Stimulated activated CD8-positive, alpha-beta memory T cell treated with anti-CD3 and anti-CD28 coated beads, Interleukin-2, amount 100 ng/mL, for 48 hours (primary cell): ENCODE data around the gene ARL5C.
"Not testable (repeated sequence)": the region's sequence is repeated elsewhere in the genome, so short reads cannot be mapped to it uniquely, and the experiment has no call there.

Source experiments
- DNase-seq, 2 donors: peaks; one replicate each; pipeline ENCODE4 v3.0.0-alpha.2; 2020; ENCODE audit warnings: low read depth in 2 of 2

ARL5C gene

DNA sequence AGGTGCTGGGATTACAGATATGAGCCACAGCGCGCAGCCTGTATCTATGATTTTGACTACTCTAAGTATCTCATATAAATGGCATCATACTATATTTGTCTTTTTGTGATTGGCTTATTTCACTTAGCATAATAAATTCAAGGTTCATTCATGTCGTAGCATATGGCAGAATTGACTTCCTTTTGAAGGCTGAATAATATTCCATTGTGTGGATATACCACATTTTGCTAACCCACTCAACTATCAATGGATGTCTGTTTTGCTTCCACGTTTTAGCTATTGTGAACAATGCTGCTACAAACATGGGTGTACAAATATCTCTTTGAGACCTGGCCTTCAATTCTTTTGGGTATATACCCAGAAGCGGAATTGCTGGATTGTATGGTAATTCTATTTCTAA is 24.7 kb downstream of the ARL5C start:
- no peak for DNase-seq

DNA sequence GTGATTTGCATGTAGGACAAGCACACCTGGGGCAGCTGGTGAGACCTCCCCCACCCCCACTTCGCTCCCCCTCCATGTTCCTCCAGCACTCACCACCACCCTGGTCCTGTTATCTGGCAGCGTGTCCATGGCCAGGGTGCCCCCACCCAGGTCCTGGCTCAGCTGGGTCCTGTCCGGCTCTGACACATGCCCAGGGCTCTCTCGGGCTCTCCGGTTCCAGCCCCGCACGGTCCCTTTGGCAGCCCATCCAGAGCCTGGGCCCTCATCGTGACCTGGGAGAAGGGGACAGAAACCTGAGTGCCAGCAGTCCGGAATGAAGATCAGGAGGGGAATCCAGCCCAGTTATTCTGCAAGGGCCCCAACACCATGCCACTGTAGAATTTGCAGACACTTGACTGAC is 26.4 kb downstream of the ARL5C start:
- DNase-seq, result no peak

DNA sequence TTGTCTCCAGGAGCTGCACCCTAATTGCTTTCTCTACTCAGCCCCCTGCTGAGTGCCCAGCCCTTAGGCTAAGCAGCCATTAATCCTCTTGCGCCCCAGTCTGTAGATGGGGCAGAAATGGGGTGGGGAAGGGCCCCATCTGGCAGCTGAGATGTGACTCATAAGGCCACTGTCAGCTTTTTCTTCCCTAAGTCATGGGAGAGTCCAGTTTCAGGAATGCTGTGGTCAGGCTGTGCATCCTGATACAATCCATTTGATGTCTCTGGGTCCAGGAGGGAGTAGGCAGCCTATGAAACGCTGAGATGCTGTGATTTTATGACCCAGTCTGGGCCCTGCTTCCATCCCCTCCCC is 26.8 kb downstream of the ARL5C start:
- DNase-seq, result no peak

DNA sequence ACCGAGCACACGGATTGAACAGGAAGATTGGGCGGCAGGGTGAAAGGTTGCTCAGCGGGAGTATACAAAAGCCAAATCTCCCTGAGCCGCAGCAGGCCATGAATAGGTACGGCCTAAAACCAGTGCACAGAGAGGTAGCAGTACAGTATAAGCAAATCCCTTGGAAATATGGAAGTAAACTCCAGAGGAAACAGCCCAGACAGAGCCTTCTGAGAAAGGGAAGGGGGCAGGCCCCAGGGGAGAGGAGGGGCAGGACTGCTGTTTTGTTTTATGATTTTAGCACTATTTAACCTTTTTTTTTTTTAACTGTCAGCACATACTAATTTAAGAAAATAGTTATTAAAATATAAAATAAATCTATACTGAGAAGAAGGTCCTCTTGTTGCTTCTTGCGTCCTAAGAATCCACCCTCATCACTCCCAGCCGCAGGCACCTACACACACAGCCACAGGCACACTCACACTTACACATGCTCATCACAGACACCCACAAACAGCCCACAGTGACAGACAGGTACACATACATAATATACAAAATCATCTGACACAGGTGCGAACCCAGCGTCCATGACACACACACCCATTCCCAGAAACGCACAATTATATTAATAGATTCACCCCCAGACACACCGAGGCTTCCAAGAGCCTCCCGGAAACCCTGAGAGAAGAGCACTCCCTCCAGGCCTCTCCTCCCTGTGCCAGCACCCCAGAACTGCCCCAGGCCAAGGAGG is 27.4 kb downstream of the ARL5C start:
- no peak for DNase-seq

DNA sequence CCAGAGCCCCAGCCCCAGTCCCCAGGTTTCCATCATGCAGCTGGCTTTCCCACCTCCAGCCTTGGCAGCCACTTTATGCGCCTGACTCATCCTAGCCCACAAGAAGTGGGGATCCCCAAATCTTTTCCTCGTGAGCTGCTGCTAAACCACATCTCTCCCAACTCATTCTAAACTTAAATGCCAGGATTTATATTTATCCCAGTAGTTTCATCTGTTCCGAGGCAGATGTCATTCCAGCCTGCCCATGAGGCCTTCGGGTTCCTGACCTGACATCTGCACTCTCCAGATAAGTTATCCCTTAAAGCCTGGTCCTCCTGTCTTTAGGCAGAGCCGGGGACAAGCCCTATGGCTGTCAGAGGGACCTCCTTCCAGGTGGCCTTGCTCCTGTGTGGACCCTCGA is 31.1 kb downstream of the ARL5C start:
- DNase-seq, result no peak

DNA sequence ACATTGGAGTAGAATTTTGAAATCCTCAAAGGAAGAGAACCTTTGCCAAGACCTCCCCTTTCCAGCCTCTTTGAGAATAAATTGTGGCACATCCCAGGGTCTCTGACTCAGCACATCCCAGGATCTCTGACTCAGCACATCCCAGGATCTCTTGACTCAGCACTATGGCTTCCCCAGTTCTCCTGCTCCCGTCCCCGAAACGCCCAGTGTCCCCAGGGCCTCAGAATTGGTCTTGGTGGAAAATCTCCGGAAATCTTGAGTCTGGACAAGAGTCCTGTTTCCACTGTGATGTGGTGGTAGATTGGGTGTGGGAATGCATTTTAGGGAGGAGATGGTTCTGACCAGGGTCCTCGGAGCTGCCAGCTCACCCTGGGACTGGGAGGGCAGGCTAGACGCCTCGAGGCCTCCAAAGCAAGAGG is 33.8 kb downstream of the ARL5C start:
- DNase-seq, result no peak

DNA sequence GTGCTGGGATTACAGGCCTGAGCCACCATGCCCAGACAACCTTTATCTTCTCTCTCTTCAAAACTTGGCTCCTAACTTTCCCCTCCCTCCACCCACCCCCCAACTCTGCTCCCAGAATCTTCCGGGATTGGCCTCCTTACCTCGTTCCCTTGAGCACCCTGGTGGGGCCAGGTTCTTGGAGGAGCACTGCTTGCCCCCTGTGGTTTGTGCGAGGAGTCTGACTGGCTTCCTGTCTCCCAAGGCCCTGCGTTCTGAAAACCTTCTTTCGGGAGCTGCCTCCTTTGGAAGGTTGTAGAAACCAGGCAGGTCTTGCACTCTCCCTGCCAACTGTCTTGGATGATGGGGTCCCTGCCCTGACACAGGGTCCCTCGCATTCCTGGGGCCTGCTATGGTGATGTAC is 34.3 kb downstream of the ARL5C start:
- no peak for DNase-seq

DNA sequence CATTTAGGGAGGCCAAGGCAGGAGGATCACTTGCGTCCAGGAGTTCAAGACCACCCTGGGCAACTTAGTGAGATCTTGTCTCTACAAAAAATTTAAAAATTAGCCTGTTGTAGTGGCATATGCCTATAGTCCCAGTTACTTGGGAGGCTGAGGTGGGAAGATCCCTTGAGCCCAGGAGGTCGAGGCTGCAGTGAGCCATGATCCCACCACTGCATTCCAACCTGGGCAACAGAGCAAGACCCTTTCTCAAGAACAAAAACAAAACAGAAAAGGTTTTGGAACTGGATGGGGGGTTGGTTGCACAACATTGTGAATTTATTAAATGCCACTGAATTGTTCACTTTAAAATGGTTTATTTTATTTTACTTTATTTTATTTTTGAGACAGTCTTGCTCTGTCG is 35.8 kb downstream of the ARL5C start:
- DNase-seq, result no peak

DNA sequence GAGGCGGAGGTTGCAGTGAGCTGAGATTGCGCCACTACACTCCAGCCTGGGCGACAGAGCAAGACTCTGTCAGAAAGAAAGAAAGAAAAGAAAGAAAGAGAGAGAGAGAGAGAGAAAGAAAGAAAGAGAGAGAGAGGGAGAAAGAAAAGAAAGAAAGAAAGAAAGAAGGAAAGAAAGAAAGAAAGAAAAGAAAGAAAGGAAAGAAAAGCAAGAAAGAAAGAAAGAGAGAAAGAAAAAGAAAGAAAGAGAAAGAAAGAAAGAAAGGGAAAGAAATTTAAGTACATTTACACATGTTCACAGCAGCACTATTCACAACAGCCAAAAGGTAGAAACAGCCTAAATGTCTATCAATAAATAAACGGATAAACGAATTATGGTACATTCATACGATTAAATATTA is 36.4 kb downstream of the ARL5C start:
- DNase-seq, result not testable (repeated sequence)

DNA sequence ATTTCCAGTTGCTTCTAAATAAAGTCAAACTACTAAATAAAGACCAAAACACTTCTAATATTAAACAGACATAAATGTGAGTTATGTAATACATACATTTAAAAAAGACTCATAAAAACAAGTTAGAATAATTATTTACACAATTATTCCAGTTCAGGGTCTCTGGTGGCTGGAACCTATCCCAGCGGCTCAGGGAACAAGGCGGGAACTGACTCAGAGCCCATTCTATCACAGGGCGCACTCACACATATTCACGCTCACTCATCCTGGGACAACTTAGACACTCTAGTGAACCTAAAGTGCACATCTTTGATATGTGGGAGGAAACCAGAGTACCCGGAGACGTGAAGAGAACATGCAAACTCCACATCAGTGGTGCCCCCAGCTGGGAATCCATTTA is 39.5 kb downstream of the ARL5C start:
- DNase-seq, result no peak

DNA sequence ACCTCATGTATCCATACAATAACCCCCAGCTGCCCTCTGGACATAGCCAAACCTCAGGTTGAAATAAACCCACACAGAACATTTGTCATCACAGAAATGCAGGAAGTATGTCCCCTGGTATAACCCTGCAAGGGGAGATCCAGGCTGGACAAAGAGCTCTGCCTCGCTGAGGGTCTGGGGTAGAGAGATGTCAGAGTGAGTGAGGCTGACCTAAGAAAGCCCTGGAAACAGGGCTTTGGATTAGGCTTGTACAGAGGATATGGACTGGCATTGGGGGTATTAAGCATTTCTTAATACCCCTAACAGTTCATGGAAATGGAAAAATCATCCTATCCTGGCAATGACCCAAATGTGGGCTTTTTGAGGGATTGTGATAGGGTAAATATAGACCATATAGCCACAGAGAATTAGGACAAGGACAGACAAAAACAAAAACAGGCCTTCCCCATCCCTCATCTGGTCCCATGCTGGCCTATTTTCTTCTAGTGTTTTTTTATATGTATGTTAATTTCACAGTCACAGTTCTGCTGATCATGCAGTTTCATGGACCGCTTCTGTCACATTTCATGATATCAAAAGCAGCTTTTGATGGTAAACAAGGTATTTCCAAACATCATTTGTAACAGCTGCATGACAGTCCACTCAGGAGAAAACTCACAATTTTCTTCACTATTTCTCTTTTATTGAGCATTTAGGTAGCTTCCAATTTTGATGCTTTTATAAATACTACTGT is 40.7 kb downstream of the ARL5C start:
- DNase-seq, result no peak

DNA sequence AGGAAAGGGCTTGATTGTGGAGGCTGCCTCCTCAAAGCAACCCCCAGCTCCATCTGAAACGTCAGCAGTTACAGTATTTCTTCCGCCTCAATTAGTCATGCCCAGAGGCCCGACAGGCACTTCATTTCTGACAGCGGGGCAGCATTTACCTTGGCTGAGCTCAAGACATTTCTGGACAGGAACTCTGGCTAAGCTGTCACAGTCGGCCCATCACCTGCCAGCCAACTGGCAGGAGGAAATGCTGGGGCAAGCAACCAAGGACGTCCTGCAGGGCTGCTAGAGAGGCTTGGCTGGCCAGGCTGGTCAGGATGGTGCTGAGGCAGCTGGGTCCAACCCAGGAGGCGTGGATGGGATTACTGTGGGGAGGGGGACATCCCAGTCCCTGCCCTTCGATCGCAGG is 42.3 kb downstream of the ARL5C start:
- DNase-seq, result no peak

DNA sequence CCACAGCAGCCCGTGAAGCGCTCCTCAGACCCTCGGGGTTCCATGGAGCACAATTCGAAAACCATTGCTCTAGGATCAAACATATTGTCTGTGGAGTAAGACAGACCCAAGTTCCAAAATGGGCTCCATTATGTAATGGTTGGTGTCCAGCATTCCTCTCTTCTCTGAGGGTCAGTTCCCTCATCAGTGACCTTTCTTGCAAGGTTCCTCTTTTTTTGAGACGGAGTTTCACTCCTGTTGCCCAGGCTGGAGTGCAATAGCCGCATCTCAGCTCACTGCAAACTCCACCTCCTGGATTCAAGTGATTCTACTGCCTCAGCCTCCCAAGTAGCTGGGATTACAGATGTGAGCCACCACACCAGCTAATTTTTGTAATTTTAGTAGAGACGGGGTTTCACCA is 43.0 kb downstream of the ARL5C start:
- DNase-seq, result no peak

DNA sequence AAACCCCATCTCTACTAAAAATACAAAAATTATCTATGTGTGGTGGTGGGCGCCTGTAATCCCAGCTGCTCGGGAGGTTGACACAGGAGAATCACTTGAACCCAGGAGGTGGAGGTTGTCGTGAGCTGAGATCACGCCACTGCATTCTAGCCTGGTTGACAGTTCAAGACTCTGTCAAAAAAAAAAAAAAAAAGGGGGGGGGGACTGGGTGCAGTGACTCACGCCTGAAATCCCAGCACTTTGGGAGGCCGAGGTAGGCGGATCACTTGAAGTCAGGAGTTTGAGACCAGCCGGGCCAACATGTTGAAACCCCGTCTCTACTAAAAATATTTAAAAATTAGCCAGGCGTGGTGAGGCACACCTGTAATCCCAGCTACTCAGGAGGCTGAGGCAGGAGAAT is 44.0 kb downstream of the ARL5C start:
- DNase-seq, result not testable (repeated sequence)

DNA sequence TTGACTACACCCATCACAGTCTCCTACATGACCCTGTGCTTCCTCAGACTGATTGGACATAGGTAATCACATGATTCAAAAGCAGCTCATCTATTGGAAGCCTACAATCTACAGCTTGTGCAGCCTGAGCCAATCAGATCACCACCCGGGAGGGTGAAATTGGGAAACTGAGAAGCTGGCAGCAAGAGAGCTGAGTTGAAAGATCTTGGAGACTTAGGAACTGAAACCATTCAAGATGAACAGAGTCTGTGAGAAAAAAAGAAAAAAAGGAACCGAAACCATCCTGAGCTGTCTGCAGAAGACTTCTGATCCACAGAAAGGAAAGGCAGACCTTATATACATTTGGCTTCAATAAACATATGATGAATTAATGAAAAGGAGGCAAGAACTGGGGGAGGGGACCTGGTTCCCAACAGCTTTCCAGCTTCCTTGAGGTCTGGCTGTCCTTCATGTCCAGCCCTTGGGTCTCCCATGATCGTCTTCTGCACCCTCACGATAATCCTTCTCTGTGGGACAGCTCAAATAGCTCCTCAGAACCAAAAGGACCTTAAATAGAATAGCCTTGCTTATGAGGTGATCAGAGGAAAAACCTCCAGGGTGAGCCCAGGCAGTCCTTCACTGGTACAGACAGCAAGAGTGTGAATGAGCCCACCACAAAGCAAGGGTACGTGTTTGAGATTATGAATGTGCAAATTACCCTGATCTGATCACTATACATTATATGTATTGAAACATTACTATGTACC is 47.1 kb downstream of the ARL5C start:
- DNase-seq, result no peak

DNA sequence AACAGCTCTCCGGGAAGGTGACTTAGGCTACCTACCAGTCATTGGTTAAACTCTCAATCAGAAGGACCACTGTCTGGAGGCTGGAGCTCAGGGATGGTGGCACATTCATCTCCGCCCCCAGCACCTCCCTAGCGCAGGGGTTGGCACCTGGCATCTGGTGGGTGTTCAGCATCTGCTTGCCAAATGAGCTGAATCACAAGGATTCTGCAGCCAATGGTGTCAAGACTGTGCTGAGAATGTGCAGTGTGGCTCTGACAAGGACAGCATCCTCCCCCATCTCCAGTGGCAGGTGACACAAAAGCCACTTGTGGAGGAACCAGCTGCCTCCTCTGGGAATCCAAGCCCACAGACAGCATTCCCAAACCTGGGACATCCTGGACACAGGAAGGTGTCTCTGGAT is 49.7 kb downstream of the ARL5C start:
- no peak for DNase-seq

DNA sequence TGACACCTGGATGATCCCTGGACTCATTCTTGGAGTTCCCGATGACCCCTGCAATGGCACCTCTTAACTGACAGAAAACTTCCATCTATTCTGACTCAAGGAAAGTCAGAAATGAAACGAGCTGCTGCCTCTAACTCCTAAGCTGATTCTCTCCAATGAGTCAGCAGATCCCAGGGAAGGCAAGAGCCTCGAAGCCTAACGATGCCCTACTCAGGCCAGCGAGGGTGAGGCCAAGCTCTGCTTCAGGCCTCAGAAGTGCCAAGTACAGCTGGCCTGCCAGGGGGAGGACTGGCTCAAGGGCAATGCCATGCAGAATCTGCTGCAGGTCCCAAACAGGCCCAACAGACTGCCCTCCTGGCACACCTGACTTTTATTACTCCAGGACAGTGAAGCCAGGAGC is 50.8 kb downstream of the ARL5C start:
- DNase-seq, result no peak

DNA sequence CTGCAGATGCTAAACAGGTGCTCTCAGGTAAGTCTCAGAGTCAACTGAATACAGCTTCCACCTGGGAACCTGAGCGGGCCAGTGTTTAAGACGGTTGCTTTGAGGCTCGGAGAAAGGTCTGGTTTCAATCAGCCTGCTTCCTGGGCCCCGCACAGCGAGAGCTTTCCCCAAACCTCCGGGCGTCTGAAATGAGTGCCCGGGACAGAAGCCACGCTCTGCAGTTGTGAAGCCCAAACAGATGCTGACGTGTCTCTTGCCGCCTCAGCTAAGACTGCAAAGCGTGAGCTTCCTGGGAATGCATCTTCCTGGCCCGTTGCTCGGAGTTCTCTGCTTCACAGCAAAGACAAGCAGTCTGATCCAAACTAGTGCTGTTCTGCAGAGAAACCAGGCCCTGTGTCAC is 51.2 kb downstream of the ARL5C start:
- no peak for DNase-seq

DNA sequence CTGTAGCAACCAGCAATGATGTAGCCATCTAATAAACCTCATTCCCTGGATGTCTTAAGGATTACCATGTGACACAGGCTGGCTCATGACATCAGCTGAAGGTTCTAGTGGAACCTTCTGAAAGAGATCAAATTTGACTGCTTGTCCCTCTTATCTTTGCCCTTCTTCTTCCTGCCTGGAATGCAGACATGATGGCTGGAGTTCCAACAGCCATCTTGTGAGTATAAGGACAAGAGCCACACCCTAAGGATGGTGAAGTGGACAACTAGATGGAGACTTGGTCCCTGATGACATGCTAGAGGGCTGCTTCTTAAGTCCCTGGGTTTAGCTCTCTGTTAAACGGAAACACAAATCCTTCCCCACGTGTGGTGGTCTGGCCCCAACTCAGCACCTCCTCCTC is 52.1 kb downstream of the ARL5C start:
- DNase-seq, result no peak

DNA sequence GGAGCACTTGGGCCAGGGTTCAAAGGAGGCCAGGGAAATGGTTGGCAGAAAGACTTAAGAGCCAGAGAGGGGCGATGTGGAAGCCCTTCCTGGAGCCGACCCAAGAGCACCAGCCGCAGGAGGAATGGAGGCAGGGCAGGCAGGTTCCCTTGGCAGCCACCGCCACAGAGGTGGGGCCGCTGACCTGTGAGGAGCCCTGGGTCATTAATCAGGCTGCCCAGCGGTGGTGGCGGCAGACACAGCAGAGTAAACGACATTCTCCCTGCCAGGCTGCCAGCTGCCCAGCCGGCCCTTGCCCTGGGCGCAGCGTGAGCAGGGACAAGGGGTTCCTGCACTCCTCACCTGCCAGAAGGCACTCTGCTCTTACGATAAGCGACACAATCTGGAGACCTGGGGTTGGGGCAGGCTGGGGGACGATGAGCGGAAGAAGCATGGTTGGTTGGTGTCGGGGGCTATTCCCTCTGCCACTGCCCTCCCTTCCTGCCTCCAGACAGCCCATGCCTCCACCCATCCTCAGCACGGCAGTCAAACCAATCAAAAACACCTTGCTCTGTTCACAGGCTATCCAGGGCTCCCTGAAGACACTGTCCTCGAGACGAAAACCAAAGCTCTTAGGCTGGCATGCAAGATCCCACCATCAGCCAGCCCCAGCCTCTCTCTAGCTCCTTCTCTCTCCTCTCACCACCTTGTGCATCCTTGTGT is 55.4 kb downstream of the ARL5C start:
- no peak for DNase-seq

DNA sequence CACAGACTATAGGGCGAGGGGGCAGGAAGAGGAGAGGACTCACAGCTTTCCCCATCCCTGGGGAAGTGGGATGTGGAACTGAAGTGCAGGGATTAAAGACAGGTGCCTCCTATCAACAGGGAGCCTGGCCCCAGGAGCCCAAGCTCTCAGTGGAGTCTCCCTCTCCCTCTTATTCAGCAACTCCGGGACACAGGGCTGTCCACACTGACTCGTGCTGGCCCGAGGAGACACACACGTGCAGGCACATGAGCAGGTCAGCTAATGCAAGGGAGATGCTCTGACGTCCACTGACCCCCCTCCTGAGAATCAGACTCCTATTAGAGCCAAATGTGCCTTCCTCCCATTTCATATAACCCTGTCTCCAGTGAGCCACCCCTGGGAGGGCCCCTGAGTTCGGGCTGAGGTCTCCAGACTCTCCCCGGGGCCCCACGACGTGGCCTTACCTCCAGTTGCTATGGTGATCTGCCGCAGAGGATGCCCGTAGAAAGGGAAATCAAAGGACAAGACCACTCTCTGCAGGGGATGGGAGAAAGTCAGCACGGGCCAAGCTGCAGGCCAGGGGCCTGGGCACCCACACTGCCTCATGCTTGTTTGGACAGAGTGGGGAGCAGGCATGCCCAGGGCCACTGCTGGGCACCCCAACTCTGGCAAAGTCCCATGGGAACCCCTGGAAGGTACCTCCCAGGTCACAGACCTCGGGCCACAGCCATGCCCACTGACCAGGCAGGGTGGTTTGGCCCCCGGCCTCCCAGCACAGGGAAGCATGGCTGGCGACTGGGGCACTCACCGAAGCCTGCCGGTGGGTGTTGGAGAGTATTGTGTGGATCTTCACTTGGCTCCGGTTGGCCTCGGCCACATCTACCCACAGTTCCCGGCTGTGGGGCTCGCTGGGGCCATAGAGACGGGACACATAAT is 57.2 kb downstream of the ARL5C start:
- no peak for DNase-seq
